BE2C (cell line): ENCODE measurements around the gene ATXN1L.

Experiments
- DNase-seq: peaks from one replicate; pipeline ENCODE4 v3.0.0-alpha.2; 2020
- H3K27me3 ChIP-seq: fragments of 250-450 bp; sonication (Bioruptor Pico); 2 replicates; pipeline ENCODE4 v1.5.1; 2020; ENCODE audit warnings: mild to moderate bottlenecking
- H3K36me3 ChIP-seq: fragments of 250-450 bp; sonication (Bioruptor Pico); 2 replicates; pipeline ENCODE4 v1.5.1; 2020; ENCODE audit warnings: mild to moderate bottlenecking
- H3K4me1 ChIP-seq: fragments of 250-450 bp; sonication (Bioruptor Pico); 2 replicates; pipeline ENCODE4 v1.5.1; 2020
- H3K4me3 ChIP-seq: 2 replicates; pipeline ENCODE4 v1.5.1; 2011; ENCODE audit warnings: low read depth, low read length
- H3K9me3 ChIP-seq: fragments of 250-450 bp; sonication (Bioruptor Pico); 2 replicates; pipeline ENCODE4 v1.5.1; 2020
- TF ChIP-seq, protein P1 (sequence below): IDR thresholded peaks from 2 replicates; pipeline ENCODE4 v1.5.1; 2012; ENCODE audit warnings: mild to moderate bottlenecking, low read depth, low read length

The ATXN1L gene

DNA sequence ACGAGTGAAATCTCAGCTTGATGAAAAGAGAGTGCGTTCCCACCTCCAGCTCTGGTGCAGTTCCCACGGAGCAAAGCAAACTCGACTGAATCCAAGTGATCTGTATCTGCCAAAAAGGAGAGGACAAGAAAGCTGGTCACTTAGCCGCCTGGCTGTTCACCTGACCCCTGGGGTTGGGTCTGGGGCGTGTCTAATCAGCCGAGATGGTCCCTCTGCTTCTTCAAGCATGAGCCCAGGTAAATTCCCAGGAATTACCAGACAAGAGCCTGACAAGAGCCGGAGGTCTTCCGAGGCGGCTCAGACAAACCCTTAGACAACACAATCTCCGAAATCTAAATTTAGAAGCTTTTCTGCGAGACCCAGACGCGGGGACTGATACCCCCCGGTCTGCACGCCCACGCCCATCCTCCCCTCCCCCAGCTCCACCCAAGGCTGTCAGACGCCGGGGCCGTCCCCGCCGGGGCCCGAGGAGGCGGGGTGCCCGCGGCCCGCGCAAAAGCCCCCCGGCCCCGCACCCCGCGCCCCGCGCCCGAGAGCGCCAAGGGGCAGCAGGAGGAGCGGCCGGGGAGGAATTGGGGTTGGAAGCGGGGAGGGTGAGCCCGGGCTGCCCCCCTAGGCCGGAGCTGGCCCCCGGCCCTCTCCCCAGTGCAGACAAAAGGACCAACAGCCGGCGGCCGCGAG lies 37.5 kb downstream of the ATXN1L start:
- DNase-seq = peak; percentile 55
- H3K36me3 ChIP-seq = peaks cover 13% of the 10 kb centered on the region
- no peaks in the 10 kb centered on the region; the same call in 1 of the 2 replicates for H3K4me1 ChIP-seq
- H3K27me3 ChIP-seq = no peaks in the 10 kb centered on the region
- H3K4me3 ChIP-seq = peak overlapping the region; percentile 95
- H3K9me3 ChIP-seq = no peaks in the 10 kb centered on the region
- TF ChIP-seq, protein P1, sequence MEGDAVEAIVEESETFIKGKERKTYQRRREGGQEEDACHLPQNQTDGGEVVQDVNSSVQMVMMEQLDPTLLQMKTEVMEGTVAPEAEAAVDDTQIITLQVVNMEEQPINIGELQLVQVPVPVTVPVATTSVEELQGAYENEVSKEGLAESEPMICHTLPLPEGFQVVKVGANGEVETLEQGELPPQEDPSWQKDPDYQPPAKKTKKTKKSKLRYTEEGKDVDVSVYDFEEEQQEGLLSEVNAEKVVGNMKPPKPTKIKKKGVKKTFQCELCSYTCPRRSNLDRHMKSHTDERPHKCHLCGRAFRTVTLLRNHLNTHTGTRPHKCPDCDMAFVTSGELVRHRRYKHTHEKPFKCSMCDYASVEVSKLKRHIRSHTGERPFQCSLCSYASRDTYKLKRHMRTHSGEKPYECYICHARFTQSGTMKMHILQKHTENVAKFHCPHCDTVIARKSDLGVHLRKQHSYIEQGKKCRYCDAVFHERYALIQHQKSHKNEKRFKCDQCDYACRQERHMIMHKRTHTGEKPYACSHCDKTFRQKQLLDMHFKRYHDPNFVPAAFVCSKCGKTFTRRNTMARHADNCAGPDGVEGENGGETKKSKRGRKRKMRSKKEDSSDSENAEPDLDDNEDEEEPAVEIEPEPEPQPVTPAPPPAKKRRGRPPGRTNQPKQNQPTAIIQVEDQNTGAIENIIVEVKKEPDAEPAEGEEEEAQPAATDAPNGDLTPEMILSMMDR = no peak

DNA sequence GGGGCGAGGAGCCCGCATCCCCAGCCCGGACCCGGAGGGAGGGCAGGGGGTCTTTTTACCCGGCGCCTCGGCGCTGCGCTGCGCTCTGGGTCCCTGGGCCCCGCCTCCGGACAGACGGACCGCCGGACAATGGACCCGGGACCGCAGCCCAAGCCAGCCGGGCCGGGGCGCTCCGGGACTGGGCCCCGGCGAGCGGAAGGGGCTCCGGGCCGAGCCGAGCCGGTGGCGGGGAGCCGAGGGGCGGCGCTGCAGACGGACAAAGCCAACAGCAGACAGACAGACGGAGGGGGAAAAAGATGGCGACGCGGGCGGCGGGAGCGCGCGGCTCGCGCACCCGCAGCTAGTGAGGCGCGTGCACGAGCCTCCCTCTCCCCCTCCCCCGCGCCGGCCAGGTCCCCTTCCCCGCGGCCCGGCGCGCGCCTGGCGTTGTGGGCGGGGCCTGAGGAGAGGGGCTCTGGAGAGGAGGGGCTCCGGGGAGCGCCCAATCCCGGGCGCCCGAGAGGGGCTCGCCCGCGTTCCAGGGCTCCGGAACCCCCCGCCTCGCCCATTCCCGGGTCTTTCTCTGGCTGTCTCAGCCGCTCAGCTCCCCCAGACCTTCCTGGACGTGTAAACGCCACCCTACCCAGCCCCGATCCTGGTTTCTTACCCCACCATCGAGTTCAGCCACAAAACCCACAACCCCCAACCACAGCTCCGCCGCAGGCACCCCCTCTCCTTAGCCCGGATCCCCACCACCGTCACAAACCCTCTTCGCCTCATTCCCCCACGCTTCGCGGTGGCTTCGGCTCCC lies 38.3 kb downstream of the ATXN1L start, which contains the start of gene ZNF821:
Gene ZNF821 (minus strand): TSS at position 334 of the 790 bp plus-strand sequence. CDS start 4,236 bp downstream, outside the sequence.
- no peaks in the 10 kb centered on the region; the same call in 1 of the 2 replicates for H3K4me1 ChIP-seq
- TF ChIP-seq, protein P1 = peak; percentile 35
- H3K36me3 ChIP-seq = peaks cover 10% of the 10 kb centered on the region
- peak within 1 kb of the TSS; percentile 95 for H3K4me3 ChIP-seq
- H3K9me3 ChIP-seq = no peaks in the 10 kb centered on the region
- H3K27me3 ChIP-seq = no peaks in the 10 kb centered on the region
- peak; percentile 94 for DNase-seq

DNA sequence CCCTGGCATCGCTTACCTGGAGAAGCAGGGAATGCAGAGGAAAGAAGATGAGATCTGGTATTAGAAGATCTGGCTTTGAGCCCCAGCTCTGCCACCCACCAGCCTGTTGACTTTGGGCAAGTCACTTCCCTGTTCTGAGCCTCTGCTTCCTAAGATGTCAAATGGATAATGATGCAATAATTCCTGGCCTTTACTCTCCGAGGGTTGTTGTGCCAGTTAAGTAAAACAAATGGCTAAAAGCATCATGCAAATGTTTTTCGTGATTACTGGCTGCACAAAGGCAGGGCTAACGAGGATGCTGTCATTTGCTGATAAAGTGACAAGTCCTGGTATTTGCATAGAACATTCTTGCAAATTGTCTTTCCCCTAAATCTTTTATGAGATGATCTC lies 39.5 kb downstream of the ATXN1L start:
- no peaks in the 10 kb centered on the region; the same call in 1 of the 2 replicates for H3K4me1 ChIP-seq
- H3K9me3 ChIP-seq = no peaks in the 10 kb centered on the region
- no peak overlapping the region for H3K4me3 ChIP-seq
- TF ChIP-seq, protein P1 = no peak
- peaks cover 2% of the 10 kb centered on the region; the same call in 1 of the 2 replicates for H3K36me3 ChIP-seq
- no peaks in the 10 kb centered on the region for H3K27me3 ChIP-seq
- no peak for DNase-seq

DNA sequence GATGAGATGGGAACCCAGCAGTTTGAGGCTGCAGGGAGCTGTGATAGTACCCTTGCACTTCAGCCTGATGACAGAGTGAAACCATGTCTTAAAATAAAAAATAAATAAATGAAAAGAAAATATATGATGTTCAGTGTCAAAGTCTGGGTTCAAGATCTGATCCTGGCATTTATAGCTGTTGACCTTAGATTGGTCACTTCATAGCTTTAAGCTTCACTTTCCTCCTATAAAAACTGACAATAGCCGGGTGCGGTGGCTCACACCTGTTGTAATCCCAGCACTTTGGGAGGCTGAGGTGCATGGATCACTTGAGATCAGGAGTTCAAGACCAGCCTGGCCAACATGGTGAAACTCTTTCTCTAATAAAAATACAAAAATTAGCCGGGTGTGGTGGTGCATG lies 43.4 kb downstream of the ATXN1L start:
- TF ChIP-seq, protein P1 = no peak
- no peaks in the 10 kb centered on the region for H3K36me3 ChIP-seq
- DNase-seq = no peak
- no peaks in the 10 kb centered on the region for H3K4me1 ChIP-seq
- no peak overlapping the region for H3K4me3 ChIP-seq
- H3K9me3 ChIP-seq = no peaks in the 10 kb centered on the region
- no peaks in the 10 kb centered on the region for H3K27me3 ChIP-seq

DNA sequence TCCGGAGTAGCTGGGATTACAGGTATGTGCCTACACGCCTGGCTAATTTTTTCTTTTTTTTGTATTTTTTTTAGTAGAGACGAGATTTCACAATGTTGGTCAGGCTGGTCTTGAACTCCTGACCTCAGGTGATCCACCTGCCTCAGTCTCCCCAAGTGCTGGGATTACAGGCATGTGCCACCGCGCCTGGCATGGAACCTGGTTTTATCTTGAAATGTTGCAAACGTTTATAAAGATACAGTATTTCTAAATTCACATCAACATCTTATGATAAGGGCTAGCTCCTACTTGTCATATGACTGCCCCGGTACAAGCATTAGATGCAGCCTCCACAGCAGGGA lies 48.1 kb downstream of the ATXN1L start:
- Histone ChIP-seq H3K4me1 (peaks cover 3% of the 10 kb centered on the region; the same call in 1 of the 2 replicates), H3K9me3 (no peaks in the 10 kb centered on the region), H3K4me3 (peak overlapping the region; percentile 97), H3K36me3 (peaks cover 10% of the 10 kb centered on the region), H3K27me3 (no peaks in the 10 kb centered on the region)
- TF ChIP-seq, protein P1 = no peak
- DNase-seq = no peak
